Gastrocnemius medialis (tissue), 4 donors: Measurements from ENCODE around the gene TENT5C. TPM values are rescaled to one million over a fixed set of nuclear protein-coding genes. Genes with fewer than 3 reads are reported as not detected.
A peak's percentile ranks its signal among the peaks of the same experiment; 100 is the strongest.

ENCODE experiments used
- ATAC-seq, 2 donors: fragments of 150-250 bp; one replicate each; pipeline ENCODE4 v1.9.1; 2016
- DNase-seq, 2 donors: peaks; one replicate each; pipeline ENCODE4 v3.0.0-alpha.2; 2019
- H3K27ac ChIP-seq, 4 donors: fragments of 200-600 bp; sonication (generic); 1 replicate in 1 of 4; 2 replicates in 3 of 4; pipeline ENCODE4 v1.5.1; 2016 to 2018; ENCODE audit warnings: mild to moderate bottlenecking in 2 of 4, moderate library complexity in 1 of 4
- H3K27me3 ChIP-seq, 3 donors: fragments of 200-600 bp; sonication (generic) in 2 of 3; 1 replicate in 1 of 3; 2 replicates in 2 of 3; pipeline versions ENCODE4 v1.5.1 to v1.6.0; 2016 to 2019; ENCODE audit warnings: mild to moderate bottlenecking in 1 of 3, moderate library complexity in 1 of 3
- H3K36me3 ChIP-seq, 2 donors: fragments of 200-600 bp; sonication (generic) in 1 of 2; one replicate each; pipeline ENCODE4 v1.5.1; 2017 to 2018
- H3K4me1 ChIP-seq, 2 donors: fragments of 200-600 bp; sonication (generic) in 1 of 2; one replicate each; pipeline ENCODE4 v1.5.1; 2016 to 2017; ENCODE audit warnings: mild to moderate bottlenecking in 2 of 2
- H3K4me3 ChIP-seq, 4 donors: fragments of 200-600 bp; sonication (generic) in 3 of 4; 1 replicate in 1 of 4; 2 replicates in 3 of 4; pipeline ENCODE4 v1.5.1; 2016 to 2019; ENCODE audit warnings: mild to moderate bottlenecking in 2 of 4
- H3K9me3 ChIP-seq, 3 donors: fragments of 200-600 bp; sonication (generic) in 2 of 3; 1 replicate in 1 of 3; 2 replicates in 2 of 3; pipeline ENCODE4 v1.5.1; 2016 to 2019
- POLR2A ChIP-seq, 2 donors: fragments of 450-650 bp; IDR thresholded peaks; one replicate each; pipeline ENCODE4 v1.6.1; 2017; ENCODE audit warnings: antibody characterized with exemption in 2 of 2, mild to moderate bottlenecking in 2 of 2, moderate library complexity in 2 of 2
- in situ Hi-C, 4 donors: fragments of 200-750 bp; cut with MboI; loops; one replicate each; pipeline versions ENCODE4 v1.15.0 to v1.8.0; 2017; ENCODE audit warnings: low sequenced_read_pairs in 4 of 4
- intact Hi-C: fragments of 100-400 bp; cut with DNase I; formaldehyde crosslinking; loops from one replicate; pipeline ENCODE4 v1.15.1; 2023; ENCODE audit warnings: low total_unique reads
- total RNA-seq, 4 donors: library from RNA; depleted of rRNA; stranded (reverse); fragments of >200 nt; gene quantifications; one replicate each; pipeline versions ENCODE4 v1.1.0 to v1.2.3, GENCODE V29; 2016
- TF ChIP-seq, protein P1 (sequence below), 5 experiments: fragments of 450-650 bp in 3 of 5; fragments of 200-600 bp in 2 of 5; sonication (generic) in 2 of 5; IDR thresholded peaks in 4 of 5; conservative IDR thresholded peaks in 1 of 5; 1 replicate in 4 of 5; 2 replicates in 1 of 5; pipeline ENCODE4 v1.5.1; 2016 to 2019; ENCODE audit warnings: antibody characterized with exemption in 5 of 5, mild to moderate bottlenecking in 3 of 5, moderate library complexity in 3 of 5

Gene TENT5C
- total RNA-seq, 4 donors from 2014 or later = 2.3 to 21.8 (median 6.4) TPM

DNA sequence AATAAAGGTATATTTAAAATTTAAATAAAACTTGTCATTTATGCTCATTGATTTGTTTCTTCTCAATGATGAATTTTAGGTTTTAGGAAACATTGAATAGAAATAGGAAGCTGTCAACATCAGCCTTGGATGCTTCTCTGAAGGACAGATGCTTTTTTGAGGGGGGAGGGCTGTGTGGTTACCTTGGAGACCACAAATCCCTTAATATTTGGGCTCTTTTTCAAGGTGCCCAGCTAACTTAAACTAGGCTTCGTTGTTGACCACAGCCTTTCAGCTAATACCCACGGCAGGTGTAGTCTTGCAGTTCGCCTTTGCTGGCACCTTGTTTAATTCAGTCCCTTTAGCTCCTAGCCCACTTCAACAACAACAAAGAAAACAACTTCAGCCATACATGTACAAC lies 22.5 kb downstream of the TENT5C start:
- no peaks in the 10 kb centered on the region for H3K27me3 ChIP-seq
- DNase-seq (no peak), ATAC-seq (no peak)
- H3K4me1 ChIP-seq = peaks cover 39 to 54% of the 10 kb centered on the region in 2 donors
- TF ChIP-seq POLR2A (IDR thresholded peaks at IDR 0.05) = no peak
- TF ChIP-seq, protein P1, sequence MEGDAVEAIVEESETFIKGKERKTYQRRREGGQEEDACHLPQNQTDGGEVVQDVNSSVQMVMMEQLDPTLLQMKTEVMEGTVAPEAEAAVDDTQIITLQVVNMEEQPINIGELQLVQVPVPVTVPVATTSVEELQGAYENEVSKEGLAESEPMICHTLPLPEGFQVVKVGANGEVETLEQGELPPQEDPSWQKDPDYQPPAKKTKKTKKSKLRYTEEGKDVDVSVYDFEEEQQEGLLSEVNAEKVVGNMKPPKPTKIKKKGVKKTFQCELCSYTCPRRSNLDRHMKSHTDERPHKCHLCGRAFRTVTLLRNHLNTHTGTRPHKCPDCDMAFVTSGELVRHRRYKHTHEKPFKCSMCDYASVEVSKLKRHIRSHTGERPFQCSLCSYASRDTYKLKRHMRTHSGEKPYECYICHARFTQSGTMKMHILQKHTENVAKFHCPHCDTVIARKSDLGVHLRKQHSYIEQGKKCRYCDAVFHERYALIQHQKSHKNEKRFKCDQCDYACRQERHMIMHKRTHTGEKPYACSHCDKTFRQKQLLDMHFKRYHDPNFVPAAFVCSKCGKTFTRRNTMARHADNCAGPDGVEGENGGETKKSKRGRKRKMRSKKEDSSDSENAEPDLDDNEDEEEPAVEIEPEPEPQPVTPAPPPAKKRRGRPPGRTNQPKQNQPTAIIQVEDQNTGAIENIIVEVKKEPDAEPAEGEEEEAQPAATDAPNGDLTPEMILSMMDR (IDR thresholded peaks at IDR 0.05 in 4 of 5, conservative IDR thresholded peaks at IDR 0.05 in 1 of 5) = no peak
- H3K36me3 ChIP-seq = peaks cover 0 to 6% of the 10 kb centered on the region in 2 donors
- in situ Hi-C loops (no loop called here), intact Hi-C loops (no loop called here)
- peak overlapping the region in 1 of 4 donors; percentile 28 for H3K27ac ChIP-seq
- H3K9me3 ChIP-seq = no peaks in the 10 kb centered on the region
- H3K4me3 ChIP-seq = no peak overlapping the region

DNA sequence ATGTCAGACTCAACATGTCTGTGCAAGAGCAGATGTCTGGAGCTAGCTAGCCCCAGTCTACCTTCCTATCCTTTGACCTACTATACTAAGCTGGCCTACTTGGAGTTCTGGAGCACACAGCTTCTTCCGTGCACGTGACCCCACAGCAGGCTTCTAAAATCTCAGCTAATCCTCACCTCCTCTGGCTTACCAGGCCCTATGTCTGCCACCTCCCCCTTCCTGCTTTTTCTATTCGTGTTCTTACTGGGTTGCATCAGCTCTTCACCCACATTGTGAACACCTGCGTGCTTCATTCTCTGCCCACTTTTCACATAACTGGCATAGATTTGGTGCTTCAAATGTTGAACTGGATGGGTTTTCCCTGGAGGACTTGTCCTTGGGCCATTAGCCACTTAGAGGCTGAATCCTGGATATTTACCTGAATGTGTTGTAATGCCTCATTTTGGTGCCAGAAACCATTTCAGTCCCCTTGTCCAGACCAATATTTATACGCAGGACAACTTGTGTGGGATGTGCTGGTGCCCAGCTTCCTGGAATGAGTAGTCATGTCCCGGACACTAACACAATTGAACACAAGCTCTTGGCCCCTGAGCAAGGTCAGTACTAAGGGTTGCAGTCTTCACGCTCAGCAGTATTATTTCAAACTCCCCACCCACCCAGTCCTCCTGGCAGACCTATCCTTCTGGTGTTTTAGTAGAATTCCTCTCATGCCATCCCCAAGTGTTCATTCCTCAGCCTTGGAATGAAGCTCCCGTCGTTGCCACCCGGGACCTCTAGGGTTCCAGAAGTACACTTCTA lies 24.0 kb downstream of the TENT5C start:
- Histone ChIP-seq H3K27me3 (no peaks in the 10 kb centered on the region), H3K4me3 (no peak overlapping the region), H3K9me3 (no peaks in the 10 kb centered on the region), H3K36me3 (no peaks in the 10 kb centered on the region), H3K4me1 (peaks cover 46 to 57% of the 10 kb centered on the region in 2 donors), H3K27ac (peak overlapping the region in 2 of 4 donors; percentile 80 to 81)
- no peak for ATAC-seq
- TF ChIP-seq, protein P1 (IDR thresholded peaks at IDR 0.05 in 4 of 5, conservative IDR thresholded peaks at IDR 0.05 in 1 of 5) = no peak
- TF ChIP-seq POLR2A (IDR thresholded peaks at IDR 0.05) = no peak
- intact Hi-C loops (no loop called here), in situ Hi-C loops (no loop called here)
- DNase-seq = no peak

DNA sequence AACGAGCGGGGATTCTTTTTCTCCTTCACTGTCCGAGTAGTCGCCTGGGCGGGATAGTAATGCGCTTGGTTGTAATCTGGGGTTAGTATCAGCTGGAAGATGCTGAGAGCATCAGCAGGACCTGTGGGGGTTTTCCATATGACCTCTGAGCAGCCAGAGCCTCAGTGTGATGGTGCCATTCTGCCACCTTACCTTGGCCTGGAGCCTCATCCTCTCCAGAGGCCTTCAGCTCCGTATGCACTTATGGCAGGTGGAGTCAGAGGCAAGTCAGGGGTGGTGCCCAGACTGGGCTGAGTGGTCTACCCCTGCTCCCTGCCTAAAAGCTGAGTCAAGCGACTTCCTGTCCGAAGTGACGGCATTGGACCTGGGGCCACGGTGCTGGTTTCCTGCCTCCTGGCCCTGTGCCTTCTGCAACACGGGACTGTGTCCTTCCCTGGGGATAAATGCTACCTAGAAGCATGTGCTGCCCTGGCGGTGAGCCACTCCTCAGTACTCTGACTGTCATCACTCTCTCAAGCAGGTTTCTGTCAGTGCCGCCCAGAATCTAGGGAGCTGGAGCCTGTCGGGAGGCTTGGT lies 24.7 kb downstream of the TENT5C start:
- Histone ChIP-seq H3K4me1 (peaks cover 46 to 53% of the 10 kb centered on the region in 2 donors), H3K36me3 (no peaks in the 10 kb centered on the region), H3K27me3 (no peaks in the 10 kb centered on the region), H3K27ac (peak overlapping the region in 2 of 4 donors; percentile 80 to 81), H3K4me3 (no peak overlapping the region), H3K9me3 (no peaks in the 10 kb centered on the region)
- in situ Hi-C loops = no loop called here
- ATAC-seq (peak; percentile 15 to 38), DNase-seq (peak; percentile 38 to 57)
- TF ChIP-seq, protein P1 (IDR thresholded peaks at IDR 0.05 in 4 of 5, conservative IDR thresholded peaks at IDR 0.05 in 1 of 5) = no peak
- TF ChIP-seq POLR2A (IDR thresholded peaks at IDR 0.05) = no peak
- intact Hi-C loops = no loop called here

DNA sequence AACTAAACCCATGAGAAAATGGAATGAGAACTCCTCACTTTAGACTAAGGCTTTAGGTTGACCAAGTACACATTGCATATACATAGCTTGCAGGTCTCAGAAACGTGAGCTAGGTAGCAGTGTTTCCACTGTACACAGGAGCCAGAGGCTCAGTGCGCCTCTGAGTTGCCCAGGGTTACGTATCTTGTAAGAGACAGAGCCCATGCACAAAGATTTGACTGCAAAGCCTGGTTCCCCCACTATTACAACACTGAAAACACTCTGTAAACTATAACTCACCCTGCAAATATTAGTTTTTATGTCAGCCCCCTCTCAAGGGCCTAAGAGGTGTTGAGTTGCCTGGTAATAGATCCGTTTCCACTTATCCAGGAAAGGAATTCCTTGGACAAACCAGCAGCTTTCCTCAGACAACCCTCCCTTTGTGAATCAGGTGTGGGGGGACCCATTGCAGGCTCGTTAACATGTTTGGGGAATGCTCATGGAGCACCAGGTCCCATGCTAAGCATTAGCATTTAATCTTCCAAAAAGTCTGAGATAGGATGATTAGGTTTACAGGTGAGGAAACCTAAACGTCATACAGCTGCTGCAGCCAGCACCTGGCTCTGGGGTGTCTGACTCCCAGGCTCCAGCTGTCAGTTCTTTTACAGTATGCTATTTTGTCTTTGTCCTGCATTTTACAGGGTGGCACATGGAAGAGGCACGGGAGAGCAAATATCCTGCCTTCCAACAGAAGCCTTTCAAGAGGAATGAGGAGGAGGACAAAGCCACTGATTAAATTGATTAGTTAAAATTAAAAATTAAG lies 25.7 kb downstream of the TENT5C start:
- Histone ChIP-seq H3K4me1 (peaks cover 40 to 48% of the 10 kb centered on the region in 2 donors), H3K36me3 (no peaks in the 10 kb centered on the region), H3K9me3 (no peaks in the 10 kb centered on the region), H3K27ac (peak overlapping the region in 3 of 4 donors; percentile 66 to 81 (median 80)), H3K4me3 (no peak overlapping the region), H3K27me3 (no peaks in the 10 kb centered on the region)
- intact Hi-C loops = no loop called here
- in situ Hi-C loops = no loop called here
- ATAC-seq = no peak
- DNase-seq = no peak
- TF ChIP-seq POLR2A (IDR thresholded peaks at IDR 0.05) = no peak
- TF ChIP-seq, protein P1 (IDR thresholded peaks at IDR 0.05 in 4 of 5, conservative IDR thresholded peaks at IDR 0.05 in 1 of 5) = no peak
